GM19043 (cell line): Measurements from ENCODE around the gene IL11.

ENCODE experiments used
- ATAC-seq: cut with Tn5 transposase; IDR thresholded peaks from one replicate; pipeline ENCODE4 v1.9.1; 2021; ENCODE audit warnings: low read depth; ENCODE audit not compliant: unreplicated experiment

The IL11 gene

DNA sequence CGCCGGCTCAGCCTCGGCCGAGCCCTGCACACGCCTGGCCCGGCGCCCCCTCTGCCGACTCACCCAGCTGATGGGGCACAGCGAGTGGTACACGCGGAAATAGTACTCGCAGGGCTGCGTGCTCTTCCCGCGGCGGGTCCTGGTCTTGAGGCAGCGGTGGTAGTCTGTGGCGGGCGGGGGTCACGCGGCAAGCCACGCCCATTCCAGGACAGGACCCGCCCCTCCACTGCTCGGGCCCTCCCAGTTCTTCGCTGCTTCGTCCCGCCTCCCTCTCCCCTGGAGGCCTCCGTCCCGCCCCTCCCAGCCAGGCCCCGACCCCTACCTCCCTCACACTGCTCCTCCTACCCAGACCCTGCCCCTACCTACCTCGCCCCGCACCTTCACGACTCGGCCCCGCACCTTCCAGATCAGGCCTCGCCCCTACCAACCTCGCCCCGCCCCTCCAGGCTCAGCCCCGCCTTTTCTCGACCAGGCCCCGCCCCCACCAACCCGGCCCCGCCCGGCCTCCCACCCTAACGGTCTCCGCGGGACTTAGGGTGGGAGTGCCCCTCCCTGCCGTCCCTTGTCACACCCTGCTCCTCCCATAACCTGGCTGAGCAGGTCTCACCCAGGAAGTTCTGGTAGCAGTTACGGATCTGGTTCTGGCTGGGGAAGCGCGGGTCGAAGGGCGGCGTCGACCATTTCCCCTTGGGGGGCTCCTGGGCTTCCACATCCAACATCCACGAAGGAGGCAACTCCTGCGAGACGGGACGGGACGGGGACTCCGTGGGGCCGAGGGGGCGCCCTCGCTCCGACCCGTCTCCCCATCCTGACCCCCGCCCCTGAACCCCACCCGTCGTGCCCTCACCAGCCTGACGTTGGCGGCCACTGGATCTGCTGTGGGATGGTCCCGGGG is 16.2 kb downstream of the IL11 start:
- no peak for ATAC-seq

DNA sequence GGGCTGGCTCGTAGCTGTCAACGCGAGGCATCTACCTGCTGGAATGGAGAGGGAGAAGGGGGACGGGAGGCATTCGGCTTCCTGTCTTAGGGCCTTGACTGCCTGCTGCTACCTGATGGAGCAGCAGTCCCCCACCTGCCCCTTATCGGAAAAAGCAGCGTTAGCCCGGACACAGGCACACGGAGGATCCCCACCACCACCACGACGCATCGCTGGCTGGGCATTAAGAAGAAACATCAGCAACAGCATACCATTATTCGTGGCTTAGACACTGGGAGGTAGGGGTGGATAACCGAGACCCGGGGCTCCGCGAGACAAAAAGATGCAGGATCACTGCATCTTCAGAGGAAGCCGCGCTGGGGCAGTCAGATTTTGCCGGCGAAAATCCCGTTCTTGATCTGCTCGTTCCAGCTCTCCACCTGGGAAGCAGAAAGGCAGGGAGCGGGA is 16.9 kb downstream of the IL11 start:
- no peak for ATAC-seq

DNA sequence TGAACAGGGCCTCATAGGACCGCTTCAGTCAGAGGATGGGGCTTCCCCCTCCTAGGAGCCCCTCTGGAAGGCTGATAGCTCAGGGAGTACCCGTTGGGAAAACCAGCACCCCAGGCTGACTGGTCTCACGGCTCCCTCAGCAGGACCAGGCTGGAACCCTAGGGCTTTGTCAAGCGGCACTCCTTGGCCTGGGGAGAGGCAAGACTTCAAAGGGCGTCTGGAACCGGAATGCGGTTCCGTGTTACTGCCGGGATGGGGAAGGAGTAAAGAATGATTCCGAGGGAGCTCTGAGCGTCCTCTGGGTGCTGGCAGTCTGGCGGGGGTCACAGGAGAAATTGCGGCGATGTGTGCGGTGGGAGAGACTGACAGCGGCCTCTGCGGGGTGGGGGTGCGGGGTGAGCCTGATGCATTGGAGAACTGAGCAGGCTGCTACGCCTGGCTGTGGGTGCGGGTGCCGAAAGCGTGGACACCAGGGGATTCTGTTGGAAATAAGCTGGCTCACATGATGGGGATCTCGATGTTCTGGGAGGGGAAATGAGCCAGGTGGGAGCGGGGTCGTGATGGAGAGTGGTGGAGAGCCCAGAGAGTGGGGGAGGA is 17.6 kb downstream of the IL11 start:
- ATAC-seq, result no peak

DNA sequence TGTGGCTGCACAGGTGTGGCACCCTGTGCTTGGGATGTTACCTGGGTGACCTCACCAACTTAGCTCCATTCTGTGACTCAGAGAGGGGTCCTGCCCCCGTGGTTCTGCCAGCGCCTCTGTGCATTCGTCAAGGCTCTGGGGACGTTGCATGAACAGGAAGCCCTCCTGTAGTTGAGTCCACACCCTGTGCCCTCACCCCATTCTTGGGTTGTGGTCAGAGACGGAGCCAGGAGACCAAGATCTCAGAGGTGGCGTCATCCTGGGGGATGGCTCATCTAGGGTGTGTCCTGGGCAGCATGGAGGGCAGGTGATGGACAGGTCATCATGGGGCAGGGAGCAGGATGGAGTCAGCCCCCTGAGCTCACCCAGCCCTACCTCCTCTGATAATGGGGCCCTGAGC is 18.2 kb downstream of the IL11 start:
- no peak for ATAC-seq

DNA sequence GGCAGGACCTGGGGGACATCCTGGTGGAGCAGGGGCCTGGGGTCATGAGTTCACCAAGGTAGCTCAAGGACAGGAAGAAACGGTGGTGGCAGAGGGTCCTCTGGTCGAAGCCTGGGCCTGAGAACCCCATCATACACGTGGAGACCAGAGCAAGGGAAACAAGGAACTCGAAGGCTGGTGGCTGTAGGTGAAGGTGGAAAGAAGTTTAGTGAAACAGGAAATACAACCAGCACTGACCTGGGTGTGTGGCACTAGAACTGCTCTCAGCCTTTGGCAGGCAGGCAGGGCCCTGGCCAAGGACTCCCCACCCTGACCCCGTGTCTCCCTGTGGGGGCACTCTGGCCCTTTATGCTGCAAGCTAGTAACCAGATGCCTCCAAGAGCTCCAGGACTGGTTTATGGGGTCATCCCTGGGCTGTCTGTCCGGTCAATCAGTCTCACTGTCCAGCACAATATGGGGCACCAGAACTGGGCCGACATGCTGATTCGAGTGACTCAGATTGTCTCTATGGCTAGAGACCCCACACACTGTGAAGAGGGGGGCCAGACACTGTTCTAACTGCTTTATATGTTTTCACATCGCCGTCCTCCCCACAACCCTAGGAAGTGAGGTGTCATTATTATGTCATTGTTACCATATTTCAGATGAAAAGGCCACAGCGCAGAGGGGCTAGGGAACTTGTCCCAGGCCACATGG is 19.5 kb downstream of the IL11 start:
- ATAC-seq, result no peak

DNA sequence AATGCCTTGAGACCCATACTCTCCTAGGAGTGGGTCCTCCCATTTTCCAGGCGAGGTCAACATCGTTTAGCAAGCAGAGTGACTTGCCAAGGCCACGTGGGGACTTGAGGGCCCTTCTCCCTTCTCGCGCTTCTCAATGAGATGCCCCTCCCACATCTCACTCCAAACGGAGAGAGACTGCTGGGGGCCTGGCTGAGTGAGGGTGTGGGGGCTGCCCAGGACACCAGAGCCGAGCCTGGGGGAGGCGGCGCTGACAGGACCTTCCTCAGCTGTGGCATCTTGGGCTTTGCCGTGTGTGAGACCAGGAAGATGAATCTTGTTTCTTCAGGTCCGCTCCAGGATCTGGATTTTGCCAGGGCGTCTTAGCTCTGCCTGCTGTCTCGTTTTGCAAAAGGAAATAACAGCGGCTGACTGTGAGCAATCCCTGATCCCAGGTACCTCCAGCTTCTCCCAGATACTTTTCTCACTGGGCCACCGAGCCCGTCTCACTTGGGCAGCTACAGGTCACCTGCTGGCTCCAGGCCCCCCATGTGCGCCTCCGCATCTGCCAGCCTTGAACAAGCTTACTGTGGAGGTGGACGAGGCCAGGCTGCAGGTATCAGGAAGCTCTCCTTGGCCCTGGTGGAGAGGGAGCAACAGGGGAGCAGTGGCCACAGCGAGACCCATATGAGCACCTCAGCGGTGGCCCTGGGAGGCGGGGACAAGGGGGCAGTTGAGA is 21.8 kb downstream of the IL11 start:
- no peak for ATAC-seq

DNA sequence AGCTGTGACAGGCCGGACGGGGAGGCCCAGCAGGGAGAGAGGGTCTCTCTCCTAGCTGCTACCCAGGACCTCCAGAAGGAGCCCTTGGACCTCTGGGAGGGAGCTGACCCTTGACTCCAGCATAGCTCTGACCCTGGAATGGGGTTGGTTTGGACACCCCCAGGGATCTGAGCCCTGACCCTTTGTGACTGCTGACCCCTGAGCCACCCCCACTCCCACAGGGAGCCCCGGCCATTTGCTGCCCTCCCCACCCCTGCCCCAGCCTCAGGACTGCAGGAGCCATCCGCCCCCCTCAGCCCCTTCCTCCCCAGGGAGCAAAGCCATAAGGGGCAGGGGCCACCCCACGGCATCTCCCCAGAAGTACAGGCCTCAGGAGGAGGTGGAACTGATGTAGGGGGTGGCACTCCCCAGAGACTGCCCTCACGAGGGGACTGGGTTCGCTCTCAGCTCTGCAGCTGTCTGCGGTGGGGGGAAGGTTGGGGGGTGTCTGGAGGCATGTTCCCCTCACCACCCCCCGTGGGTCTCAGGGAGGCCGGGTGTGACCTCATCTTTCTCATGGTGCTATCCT is 22.7 kb downstream of the IL11 start:
- no peak for ATAC-seq

DNA sequence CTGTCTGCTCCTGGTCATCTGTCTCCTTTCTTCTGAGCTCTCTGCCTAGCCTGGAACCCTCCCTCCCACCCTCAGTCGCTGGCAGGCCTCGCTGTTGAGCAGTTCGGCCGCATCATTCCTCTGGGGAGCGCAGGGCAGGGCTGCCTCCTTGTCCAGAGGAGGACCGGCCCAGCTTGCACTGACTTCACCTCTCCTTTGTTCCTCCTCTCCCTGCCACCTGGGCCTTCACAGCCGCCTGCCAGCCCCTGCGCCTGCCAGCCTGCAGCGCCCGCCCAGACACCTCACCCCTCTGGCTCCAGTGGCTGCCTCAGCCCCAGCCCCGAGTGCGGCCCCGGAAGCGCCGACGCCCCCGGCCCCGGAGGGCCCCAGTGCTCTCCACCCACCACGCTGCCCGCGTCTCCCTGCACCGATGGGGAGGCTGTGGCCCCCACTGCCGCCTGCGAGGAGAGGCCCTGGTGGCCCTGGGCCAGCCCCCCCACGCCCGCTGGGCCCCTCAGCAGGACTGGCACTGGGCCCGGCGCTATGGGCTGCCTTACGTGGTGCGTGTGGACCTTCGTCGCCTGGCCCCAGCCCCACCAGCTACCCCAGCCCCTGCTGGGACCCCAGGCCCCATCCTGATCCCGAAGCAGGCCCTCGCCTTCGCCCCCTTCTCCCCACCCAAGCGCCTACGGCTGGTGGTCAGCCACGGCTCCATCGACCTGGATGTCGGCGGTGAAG is 23.4 kb downstream of the IL11 start:
- ATAC-seq, result no peak

DNA sequence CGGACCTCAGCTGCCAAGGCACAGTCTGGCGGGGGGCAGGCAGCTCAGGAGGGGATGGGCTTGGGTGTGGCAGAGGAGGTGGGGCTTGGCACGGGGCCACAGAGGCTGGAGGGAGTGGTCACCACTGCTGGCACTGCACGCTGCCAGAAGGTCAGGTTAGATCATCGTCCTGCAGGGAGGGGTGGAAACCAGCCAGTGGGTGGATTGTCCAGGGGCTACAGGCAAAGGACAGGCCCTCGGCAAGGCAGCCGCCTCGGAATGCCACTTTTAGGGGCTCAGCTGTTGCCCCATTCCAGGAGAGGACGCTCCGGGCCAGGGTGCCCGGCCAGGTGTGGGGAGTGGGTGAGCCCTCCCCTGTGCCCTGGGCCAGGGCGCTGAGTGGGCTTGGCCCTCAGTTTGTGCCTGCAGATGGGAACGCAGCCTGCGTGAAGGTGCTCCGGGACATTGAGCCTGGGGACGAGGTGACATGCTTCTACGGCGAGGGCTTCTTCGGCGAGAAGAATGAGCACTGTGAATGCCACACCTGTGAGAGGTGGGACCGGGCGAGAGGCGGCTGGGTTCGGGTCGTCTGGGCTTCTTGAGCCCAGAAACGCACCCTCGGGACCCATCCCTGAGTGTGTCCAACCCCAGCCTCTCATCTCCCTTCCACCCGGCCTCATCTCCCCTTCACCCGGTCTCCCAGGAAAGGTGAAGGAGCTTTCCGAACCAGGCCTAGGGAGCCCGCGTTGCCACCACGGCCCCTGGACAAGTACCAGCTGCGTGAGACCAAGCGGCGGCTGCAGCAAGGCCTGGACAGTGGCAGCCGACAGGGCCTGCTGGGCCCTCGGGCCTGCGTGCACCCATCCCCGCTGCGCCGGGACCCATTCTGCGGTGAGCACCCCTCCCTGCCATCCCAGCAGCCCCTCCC is 24.2 kb downstream of the IL11 start:
- ATAC-seq, result no peak

DNA sequence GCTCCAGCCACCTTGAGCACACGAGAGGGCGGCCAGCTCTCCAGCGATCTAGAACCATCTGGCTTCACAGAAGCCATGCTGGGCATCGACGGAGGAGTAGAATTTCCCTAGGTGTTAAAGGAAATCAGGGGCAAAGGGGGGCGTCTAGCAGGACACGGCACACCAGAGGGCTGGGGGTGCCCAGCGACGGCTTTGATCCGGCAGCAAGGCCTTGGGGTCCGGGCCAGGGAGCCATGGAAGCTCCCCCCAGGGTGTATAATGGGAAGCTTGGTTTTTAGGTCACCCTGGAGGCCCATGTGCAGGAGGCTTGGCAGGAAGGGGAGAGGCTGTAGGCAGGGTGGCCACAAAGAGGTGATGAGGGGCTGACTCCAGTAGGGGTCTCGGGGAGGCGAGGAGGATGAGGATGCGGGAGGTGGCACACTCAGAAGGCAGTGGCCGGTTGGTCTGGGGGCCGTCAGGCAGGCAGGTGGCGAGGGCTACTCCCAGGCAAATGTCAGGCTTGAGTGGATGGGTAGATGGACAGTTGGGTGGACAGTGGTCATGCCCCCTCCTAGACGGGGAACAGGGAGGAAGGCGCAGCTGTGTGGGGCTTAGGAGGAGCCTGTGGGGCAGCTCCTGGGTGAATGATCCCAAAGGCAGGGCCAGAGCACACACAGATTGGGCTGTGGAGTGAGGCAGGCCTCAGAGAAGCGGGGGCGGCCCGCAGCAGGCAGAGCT is 25.0 kb downstream of the IL11 start:
- no peak for ATAC-seq

DNA sequence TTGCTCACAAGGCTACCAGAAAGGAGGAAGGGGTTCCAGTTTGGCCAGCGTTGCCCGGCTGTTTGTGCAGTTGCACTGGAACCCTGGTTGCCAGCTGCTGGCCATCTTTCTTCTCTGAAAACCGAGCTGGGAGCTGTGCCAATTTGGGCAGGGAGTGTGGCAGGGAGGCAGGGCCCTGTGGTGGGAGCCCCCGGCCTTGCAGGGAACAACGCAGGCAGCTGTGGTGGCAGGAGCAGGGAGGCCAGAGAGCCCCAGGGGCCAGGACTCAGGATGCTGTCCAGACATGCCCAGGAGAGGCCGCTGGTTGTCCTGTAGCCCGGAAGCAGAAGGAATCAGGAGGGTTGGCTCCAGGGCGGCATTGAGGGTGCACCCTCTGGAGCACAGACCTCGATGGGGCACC is 25.8 kb downstream of the IL11 start:
- ATAC-seq, result no peak

DNA sequence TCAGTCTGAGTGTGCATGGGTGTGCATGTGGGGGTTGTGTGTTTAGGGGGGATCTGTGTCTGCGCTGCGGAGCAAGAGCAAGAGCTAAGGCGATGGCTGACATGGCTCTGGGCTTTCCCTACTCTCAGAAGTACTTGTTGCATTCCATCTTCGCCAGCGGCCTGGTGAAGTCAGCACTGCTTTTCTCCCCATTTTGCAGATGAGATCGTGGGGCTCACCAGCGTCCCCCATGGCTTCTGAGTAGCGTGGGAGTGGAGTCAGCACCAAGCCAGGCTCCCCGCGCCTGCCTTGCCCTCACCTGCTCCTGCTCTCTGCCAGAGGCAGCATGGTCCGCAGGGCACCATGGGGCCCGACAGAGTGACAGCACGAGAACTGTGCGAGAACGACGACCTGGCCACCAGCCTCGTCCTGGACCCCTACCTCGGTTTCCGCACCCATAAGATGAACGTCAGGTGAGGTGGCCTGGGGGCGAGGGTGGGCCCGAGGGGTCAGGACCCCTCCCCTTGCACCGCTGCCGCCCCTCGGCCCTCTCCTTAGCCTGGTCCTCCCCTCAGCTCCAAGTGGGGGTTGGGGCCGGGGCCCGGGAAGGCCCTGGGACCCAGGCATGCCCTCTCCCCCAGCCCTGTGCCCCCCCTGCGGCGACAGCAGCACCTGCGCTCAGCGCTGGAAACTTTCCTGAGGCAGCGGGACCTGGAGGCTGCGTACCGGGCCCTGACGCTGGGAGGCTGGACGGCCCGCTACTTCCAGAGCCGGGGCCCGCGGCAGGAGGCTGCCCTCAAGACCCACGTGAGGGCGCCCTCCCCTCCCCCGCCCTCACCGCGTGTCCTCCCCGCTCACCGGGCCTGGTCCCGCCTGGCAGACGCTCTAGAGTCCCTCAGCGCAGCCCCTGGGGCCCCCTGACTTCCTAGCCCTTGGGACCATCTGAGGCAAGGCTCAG is 28.4 kb downstream of the IL11 start:
- ATAC-seq, result no peak

DNA sequence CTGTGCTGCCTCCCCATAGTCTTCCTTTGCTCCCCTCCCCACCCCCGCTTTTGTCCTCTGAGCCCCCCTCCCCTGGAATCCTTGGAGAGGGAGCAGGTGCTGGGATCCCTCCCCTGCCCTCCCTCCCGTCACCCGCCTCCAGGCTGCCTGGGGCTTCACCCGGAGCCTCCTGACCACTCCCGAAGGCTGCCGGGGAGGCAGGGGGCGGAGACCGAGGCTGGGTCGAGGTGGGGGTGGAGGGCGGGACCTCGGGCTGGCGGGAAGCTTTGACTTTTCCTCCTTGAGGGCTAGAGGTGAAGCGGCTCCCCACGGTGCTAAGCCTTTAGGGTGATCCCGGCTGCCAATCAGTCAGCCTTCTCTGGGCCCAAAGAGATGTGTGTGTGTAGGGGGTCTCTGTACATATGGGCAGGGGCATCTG is 29.1 kb downstream of the IL11 start:
- no peak for ATAC-seq

DNA sequence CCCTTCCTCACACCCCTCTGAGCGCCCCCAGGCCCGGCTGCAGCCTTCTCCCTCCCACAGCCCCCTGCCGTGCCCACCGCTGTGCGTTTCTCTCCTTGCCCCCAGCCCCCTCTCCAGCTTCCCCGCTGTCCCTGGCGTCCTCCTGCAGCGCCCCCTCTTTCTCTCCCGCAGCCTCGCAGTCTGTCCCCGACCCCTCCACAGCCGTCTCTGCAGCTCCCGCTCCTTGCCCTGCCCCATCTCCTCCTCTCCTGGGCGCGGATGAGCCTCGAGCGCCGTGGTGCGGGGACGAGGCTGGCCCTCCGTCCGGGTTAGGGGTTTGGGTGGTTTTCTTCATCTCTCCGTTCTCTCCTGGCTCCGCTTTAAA is 29.5 kb downstream of the IL11 start:
- no peak for ATAC-seq

DNA sequence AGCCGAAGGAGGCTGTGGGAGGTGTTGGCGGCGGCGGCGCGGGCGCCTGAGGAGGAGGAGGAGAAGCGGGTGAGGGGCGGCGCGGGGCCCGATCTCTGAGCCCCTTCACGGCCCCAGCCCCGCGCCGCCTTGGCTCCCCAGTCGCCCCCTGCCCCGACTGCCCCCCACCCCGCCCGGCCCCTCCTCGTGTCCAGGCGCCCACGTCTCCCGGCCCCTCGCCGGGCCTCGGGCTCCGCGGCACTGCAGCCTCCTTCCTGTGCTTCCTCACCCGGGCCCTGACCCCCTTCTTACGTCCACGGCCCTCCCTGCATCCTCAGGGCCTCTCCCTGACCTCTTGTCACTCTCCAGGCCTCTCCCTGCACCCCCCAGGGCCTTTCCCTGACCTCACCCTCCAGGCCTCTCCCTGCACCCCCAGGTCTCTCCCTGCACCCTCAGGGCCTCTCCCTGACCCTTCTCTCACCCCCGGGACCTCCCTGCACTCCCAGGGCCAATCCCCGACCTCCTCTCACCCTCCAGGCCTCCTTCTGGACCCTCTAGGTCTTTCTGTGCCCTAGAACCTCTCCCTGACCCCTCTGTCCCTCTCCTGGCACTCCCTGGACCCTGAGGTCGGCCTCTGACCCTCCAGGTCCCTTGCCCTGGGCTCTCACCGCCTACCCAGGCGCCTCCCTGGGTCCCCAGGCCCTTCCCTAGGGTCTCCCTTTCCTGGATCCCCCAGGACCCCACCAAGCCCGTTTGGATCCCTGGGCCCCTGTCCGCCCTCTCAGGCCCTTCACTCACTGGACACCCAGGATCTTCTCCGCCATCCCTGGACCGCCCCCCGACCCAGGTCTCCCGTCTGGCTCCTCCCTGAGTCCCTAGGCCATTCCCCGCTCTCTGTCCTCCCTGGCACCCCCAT is 30.1 kb downstream of the IL11 start:
- ATAC-seq, result no peak
